RPMI7951 (cell line): ENCODE measurements around the gene NRAP. TPM values are rescaled to one million over a fixed set of nuclear protein-coding genes. Genes with fewer than 3 reads are reported as not detected.

Source experiments
- DNase-seq: peaks from one replicate; pipeline ENCODE4 v3.0.0-alpha.2; 2012; ENCODE audit warnings: low read depth
- total RNA-seq: library from RNA; depleted of rRNA; stranded (reverse); fragments of >200 nt; shearing (Covaris generic); gene quantifications from 2 replicates; pipeline ENCODE4 v1.2.3, GENCODE V29; 2014

NRAP gene
- total RNA-seq, 1 experiment from 2014 or later: not detected

GRCh38 chr10:113643183-113643582, 20.7 kb downstream of the NRAP start:
- DNase-seq: no peak

- DNase-seq: no peak
Observed at GRCh38 chr10:113641702-113642101, 22.1 kb downstream of the NRAP start.

- DNase-seq: no peak
Observed at GRCh38 chr10:113639966-113640365, 23.9 kb downstream of the NRAP start.

GRCh38 chr10:113631684-113632367, 32.0 kb downstream of the NRAP start:
- no peak for DNase-seq

- no peak for DNase-seq
Observed at GRCh38 chr10:113630929-113631533, 32.8 kb downstream of the NRAP start.

GRCh38 chr10:113628607-113629153, 35.2 kb downstream of the NRAP start:
- no peak for DNase-seq

GRCh38 chr10:113627836-113628235, 36.0 kb downstream of the NRAP start:
- no peak for DNase-seq

- DNase-seq: no peak
Observed at GRCh38 chr10:113626809-113627355, 37.0 kb downstream of the NRAP start.

GRCh38 chr10:113625461-113626186, 38.2 kb downstream of the NRAP start:
- no peak for DNase-seq

GRCh38 chr10:113622831-113623230, 41.0 kb downstream of the NRAP start:
- DNase-seq: no peak

- DNase-seq: no peak
Observed at GRCh38 chr10:113621799-113622198, 42.0 kb downstream of the NRAP start.

- DNase-seq: no peak
Observed at GRCh38 chr10:113620936-113621335, 42.9 kb downstream of the NRAP start.

- DNase-seq: no peak
Observed at GRCh38 chr10:113620511-113620910, 43.3 kb downstream of the NRAP start.

- DNase-seq: no peak
Observed at GRCh38 chr10:113619401-113619800, 44.4 kb downstream of the NRAP start.

- DNase-seq: no peak
Observed at GRCh38 chr10:113618338-113618737, 45.5 kb downstream of the NRAP start.

GRCh38 chr10:113617086-113617485, 46.8 kb downstream of the NRAP start:
- DNase-seq: no peak

- no peak for DNase-seq
Observed at GRCh38 chr10:113616244-113617074, 47.4 kb downstream of the NRAP start.

- DNase-seq: no peak
Observed at GRCh38 chr10:113613977-113614690, 49.7 kb downstream of the NRAP start.

GRCh38 chr10:113613427-113613826, 50.4 kb downstream of the NRAP start:
- DNase-seq: no peak

- no peak for DNase-seq
Observed at GRCh38 chr10:113612154-113612553, 51.7 kb downstream of the NRAP start.
